NCI-H524 (cell line): ENCODE data around the gene ADGRG7.
"Not testable (repeated sequence)": the region's sequence is repeated elsewhere in the genome, so short reads cannot be mapped to it uniquely, and the experiment has no call there.

Experiments used
- DNase-seq, 2 experiments: peaks; one replicate each; lab custom pipeline; 2025; lab: John Stamatoyannopoulos, UW

Gene ADGRG7

GRCh38 chr3:100647657-100648056, 38.3 kb downstream of the ADGRG7 start:
- no peak for DNase-seq

GRCh38 chr3:100650651-100651619, 41.5 kb downstream of the ADGRG7 start:
- no peak for DNase-seq

GRCh38 chr3:100653604-100654294, 44.3 kb downstream of the ADGRG7 start:
- DNase-seq: no peak

GRCh38 chr3:100656945-100657344, 47.5 kb downstream of the ADGRG7 start:
- no peak for DNase-seq

GRCh38 chr3:100661294-100661693, 51.9 kb downstream of the ADGRG7 start:
- not testable (repeated sequence) for DNase-seq

- DNase-seq: no peak
These were observed 52.9 kb downstream of the ADGRG7 start for GRCh38 chr3:100662113-100662823.

GRCh38 chr3:100665230-100665629, 55.8 kb downstream of the ADGRG7 start:
- no peak for DNase-seq

GRCh38 chr3:100666699-100667098, 57.3 kb downstream of the ADGRG7 start:
- peak; percentile 94 for DNase-seq

GRCh38 chr3:100667316-100667715, 57.9 kb downstream of the ADGRG7 start:
- DNase-seq: not testable (repeated sequence)

GRCh38 chr3:100670995-100671394, 61.6 kb downstream of the ADGRG7 start:
- not testable (repeated sequence) for DNase-seq

GRCh38 chr3:100681496-100681895, 72.1 kb downstream of the ADGRG7 start:
- DNase-seq: no peak

- DNase-seq: no peak
These were observed 72.9 kb downstream of the ADGRG7 start for GRCh38 chr3:100682056-100682853.

GRCh38 chr3:100682854-100683760, 73.7 kb downstream of the ADGRG7 start:
- no peak for DNase-seq

- DNase-seq: no peak
These were observed 83.8 kb downstream of the ADGRG7 start for GRCh38 chr3:100693225-100693624.

GRCh38 chr3:100695696-100696095, 86.3 kb downstream of the ADGRG7 start:
- no peak for DNase-seq

- DNase-seq: no peak
These were observed 86.8 kb downstream of the ADGRG7 start for GRCh38 chr3:100696161-100696560.

GRCh38 chr3:100697172-100697571, 87.8 kb downstream of the ADGRG7 start:
- DNase-seq: peak in 1 of 2 experiments; percentile 35

GRCh38 chr3:100697723-100698285, 88.4 kb downstream of the ADGRG7 start:
- DNase-seq: no peak

GRCh38 chr3:100698736-100699135, 89.3 kb downstream of the ADGRG7 start:
- DNase-seq: no peak

- DNase-seq: no peak
These were observed 91.3 kb downstream of the ADGRG7 start for GRCh38 chr3:100700708-100701107.
